ENCODE data around the gene FBXL5.

The FBXL5 gene

DNA sequence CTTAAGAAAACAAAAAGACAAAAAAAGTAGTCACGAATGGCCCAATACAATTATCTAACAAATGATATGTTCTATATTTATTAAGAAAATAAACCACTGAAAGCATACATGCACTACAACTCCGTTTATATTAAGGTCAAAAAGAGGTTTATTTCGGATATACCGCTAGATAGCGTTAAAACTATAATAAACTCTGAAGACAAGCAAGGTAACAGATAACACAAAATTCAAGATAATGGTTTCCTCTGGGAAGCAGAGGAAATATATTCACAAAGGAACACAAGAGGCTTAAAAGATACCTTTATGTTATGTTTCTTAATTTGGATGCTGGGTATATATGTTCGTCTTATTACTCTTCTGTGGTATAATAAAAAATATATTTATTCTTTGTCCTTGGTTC lies 21.7 kb upstream of the FBXL5 start:
- DNase-seq = no peak

DNA sequence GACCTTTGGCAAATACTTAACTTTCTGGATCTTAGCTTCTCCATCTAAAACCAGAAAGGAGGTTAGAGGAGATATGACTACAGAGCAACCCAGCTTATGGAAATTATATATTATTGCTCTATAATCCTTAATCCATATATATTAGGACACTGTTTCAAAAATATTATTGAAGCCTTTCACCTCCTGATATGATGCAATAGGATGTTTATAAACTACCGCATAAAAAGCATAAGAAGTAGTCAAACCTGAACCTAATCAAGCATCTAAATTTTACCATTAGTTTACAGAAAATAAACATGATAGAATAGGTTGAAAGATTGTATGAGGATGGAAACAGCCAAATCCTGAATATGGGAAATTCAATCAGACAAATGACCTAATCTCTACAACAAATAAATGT lies 20.9 kb upstream of the FBXL5 start:
- DNase-seq = no peak

GRCh38 chr4:15675356-15675755 lies 20.2 kb upstream of the FBXL5 start:
- no peak for DNase-seq

DNA sequence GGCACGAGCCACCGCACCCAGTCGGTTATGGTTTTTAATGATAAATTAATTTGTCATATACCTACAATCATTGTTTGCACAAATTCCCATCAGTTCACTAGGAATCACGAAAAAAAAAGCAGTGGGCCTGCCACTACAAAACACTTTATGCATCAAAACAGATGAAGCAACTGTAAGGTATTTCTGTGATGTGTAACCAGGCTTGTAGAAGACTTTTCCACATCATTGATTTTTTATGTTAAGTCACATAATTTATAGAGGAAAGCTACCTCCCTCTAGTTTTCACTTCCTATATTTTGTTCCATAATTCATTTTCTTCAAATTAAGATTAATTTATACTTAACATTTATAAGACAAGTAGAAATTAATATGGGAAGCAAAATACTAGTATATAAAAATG lies 19.8 kb upstream of the FBXL5 start:
- DNase-seq = no peak

DNA sequence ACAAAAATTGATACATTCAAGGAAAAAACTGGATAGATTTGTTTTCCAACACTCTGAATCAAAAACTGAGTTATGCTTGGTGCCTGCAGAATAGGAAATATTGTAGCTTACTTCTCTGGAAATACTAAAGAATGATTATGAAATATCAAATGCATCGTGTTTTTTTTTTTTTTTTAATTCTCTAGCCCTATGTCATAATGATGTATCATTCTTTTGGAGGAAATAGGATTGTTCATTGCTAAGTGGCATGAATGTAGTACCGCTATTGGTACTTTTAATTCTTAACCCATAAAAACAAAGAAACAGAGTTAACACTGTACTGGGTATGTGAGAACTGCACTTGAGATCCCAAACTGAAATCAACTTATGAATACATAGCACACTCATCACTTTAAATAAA lies 18.9 kb upstream of the FBXL5 start:
- no peak for DNase-seq

GRCh38 chr4:15673337-15673736 lies 18.2 kb upstream of the FBXL5 start:
- no peak for DNase-seq

DNA sequence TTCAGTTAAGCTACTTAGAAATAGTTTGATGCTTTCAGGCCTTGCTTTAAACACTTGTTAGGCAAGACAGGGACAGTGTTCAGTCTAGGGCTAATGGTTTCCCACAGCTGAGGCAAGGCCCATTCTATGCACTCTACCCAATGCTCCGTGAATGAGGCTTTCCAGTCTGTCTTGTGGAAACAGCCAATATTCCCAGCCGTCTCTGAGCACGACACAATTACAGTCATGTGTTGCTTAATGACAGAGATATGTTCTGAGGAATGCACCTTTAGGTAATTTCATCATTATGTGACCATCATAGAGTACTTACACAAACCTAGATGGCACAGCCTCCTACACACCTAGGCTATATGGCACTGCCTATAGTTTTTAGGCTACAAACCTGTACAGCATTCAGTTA lies 16.9 kb upstream of the FBXL5 start:
- DNase-seq = no peak

DNA sequence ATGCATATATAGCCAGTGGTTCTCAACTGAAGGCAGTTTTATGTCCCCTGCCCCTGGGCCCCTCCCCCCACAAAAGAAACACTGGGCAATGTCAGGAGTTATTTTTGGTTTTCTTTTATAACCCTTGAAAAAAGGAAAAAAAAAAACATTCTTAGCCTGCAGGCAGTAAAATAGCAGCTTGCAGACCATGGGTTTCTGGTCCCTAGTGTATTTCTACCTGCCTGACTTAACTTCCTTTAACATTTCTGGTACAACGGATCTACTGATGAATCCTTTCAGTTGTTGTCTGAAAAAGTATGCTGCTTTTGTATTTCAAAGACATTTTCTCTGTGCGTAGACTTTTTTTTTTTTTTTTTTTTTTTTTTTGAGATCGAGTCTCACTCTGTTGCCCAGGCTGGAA lies 15.4 kb upstream of the FBXL5 start:
- DNase-seq = no peak

DNA sequence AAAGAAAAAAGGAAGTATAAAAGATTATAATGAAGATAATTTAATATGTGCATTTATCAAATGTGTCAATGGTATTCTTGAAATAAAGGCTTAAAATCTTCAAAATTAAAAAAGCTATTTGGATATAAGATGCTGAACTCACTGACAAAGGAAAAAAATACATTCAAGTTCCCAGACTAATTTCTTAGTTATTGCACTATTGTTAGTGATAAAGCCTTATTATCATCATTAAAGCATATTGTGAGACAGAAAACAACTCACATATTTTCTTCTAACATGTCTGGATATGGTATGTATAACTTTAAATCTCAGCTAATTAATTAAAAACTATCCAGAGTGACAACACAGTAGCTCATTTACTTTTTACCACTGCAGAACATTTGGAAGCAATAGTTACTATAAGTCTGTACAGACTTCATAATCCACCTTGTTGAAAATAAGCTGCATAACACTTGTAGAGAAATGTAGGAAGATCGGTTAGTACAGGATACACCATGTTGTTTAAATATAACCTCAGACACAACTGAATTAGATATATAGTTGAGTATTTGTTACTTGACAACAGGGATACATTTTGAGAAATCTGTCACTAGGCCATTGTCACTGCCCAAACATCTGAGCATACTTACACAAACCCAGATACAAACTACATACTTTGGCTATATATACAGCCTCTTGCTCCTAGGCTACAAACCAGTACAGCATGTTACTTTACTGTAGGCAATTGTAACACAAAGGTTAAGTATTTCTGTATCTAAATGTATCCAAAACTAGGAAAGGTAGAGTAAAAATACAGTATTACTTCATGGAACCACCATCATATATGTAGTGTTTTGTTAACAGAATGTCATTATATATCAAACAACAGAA lies 13.6 kb upstream of the FBXL5 start:
- no peak for DNase-seq

- no peak for DNase-seq
These were observed 11.8 kb upstream of the FBXL5 start for GRCh38 chr4:15667006-15667405.

- DNase-seq = no peak
These were observed 10.7 kb upstream of the FBXL5 start for GRCh38 chr4:15665753-15666365.

GRCh38 chr4:15659768-15660570 lies 4.8 kb upstream of the FBXL5 start:
- no peak for DNase-seq

GRCh38 chr4:15658781-15659180 lies 3.6 kb upstream of the FBXL5 start:
- DNase-seq = no peak

- DNase-seq = no peak
These were observed 3.1 kb upstream of the FBXL5 start for GRCh38 chr4:15658136-15658770.

GRCh38 chr4:15657366-15657765 lies 2.2 kb upstream of the FBXL5 start:
- DNase-seq = no peak

GRCh38 chr4:15656038-15656470 lies 897 bp upstream of the FBXL5 start:
- no peak for DNase-seq

DNA sequence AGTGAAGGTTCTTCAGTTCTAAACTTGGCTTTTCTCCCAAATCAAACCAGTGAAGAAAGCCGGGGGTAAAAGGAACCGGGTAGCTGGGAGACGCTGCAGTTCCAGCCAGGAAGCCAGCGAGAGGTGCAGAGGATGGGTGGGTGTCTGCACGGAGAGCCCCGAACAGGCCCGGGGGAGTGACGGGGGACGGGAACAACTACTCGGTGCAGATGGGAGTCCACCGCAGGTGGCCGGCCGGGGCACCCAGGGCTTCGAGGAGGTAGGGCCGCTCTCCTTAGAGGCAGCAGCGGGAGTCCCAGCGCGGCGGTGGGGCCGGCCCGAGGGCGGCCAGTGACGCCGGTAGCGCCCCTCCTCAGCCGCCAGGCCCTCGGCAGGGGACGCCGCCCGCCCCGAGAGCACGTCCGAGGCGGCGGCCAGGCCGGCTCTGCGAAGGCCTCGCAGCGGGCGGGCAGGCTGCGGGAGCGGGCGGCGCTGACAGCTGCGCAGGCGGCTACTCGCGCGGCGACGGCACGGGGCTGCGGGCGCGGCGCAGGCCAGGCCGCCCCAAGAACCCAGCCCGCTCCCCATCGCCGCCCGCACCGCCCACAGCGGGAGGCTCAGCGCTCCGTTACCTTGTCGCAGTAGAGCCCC lies 449 bp downstream of the FBXL5 start:
- DNase-seq = no peak

DNA sequence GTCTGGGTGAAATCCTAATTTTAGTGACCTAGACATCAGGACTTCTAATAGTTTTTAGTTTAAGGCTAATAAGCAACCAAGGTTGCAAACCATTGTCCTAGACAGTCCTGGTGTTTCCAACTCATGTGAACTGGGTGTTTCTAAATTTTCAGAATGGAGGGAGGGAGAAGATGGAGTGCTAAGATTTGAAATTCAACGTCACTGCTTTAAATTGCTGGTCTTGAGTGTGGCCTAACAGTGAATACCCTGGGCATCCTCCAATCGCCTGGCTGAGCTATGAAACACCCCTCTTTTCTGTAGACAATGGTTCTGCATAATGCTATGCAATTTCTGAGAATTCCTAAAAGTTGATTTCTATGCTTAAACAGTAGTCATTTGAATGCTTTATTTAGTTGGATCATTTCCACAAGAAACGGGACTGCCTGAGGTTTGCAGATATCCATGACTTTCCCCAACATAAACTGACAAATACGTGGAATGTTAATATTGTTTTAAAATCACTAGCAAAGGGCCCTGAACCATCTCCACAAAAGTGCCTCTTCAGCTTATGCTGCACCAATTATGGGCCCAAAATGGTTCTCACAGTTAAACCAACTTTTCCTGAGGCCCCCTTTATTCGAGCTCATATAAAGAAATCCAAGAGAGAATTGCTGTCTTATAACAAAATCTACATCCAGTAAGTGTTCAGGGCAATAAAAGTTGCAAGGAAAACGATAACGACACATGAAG lies 1.1 kb downstream of the FBXL5 start:
- peak; percentile 43 for DNase-seq

DNA sequence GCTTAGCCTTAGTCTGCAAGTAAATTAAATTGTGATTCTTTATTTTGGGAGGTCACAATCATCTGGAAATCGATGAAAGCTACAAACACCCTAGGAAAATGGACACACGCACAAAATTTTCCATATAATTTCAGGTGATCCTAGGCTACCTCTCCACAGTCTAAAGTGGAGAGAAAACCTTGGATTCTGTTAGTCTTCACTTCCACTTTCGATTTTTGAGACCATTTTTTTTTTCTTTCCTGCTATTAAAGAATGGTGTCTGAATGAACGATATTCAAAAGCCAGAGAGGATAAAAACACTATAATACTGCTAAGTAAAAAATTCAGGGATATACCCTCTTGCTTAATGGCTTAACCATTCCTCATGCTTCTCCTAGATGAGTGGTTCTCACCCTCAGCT lies 1.7 kb downstream of the FBXL5 start:
- no peak for DNase-seq

- no peak for DNase-seq
These were observed 2.3 kb downstream of the FBXL5 start for GRCh38 chr4:15652841-15653240.

DNA sequence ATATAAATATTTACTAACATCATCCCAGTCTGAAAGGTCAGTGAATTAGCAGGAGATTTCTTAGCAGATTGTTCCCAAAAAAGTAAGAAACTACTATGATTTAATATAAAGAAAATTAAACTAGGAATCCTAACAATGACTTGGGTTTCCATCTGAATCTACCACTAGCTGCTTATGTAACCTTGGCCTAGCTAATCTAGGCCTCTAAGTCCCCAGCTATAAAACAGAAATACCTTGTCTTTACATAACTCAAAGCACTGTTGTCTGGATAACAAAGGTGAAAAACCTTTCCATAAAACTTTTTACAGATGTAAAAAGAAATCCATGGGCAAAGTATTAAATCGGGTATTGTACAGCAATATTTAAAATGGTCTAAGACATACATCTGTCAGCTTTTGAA lies 3.0 kb downstream of the FBXL5 start:
- no peak for DNase-seq

DNA sequence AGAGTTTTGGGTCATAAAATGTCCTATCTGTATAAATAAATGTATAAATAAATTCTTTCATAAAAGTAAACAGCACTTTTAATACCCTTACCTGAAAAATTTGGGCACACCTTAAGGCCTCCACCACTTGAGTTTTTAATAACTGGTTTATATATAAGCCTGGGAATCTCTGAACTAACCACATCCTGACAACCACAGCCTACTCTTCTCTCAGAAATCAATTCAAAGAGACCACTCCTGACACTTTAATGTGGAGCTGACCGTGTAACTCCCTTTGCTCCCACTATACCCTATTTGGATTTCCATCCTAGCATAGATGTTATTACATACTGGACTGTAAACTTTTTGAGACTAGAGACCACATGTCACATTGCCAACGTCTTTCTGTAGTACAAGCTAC lies 3.5 kb downstream of the FBXL5 start:
- DNase-seq = no peak

Measured in RPMI8226 (cell line).